ENCODE measurements around the gene TMEM132C.

- TF ChIP-seq EP300 (IDR thresholded peaks at IDR 0.05; ENCODE audit: low read depth in 2 of 2, low read length in 2 of 2) = no peak
- TF ChIP-seq EP300 (CRISPR knock-in tag; IDR thresholded peaks at IDR 0.05; ENCODE audit: borderline replicate concordance) = no peak
- TF ChIP-seq SP140L (CRISPR knock-in tag; IDR thresholded peaks at IDR 0.05; ENCODE audit: borderline replicate concordance) = no peak
- no peak for TF ChIP-seq RNF2 (conservative IDR thresholded peaks at IDR 0.05; ENCODE audit: low read depth)
- no peak for TF ChIP-seq SIN3A (IDR thresholded peaks at IDR 0.05; ENCODE audit: borderline replicate concordance, low read depth, low read length)
- TF ChIP-seq ZNF788 (CRISPR knock-in tag; IDR thresholded peaks at IDR 0.05; ENCODE audit: borderline replicate concordance) = no peak
- TF ChIP-seq SETDB1 (CRISPR knock-in tag; IDR thresholded peaks at IDR 0.05; ENCODE audit: borderline replicate concordance) = no peak
- no peak for TF ChIP-seq DPF2 (CRISPR knock-in tag; IDR thresholded peaks at IDR 0.05; ENCODE audit: borderline replicate concordance, low read depth)
- no peak for TF ChIP-seq POLR2AphosphoS5 (IDR thresholded peaks at IDR 0.05; ENCODE audit: low read depth, low read length)
- no peak for TF ChIP-seq ZMYM2 (CRISPR knock-in tag; IDR thresholded peaks at IDR 0.05)
- TF ChIP-seq CREB3 (CRISPR knock-in tag; IDR thresholded peaks at IDR 0.05) = no peak
- TF ChIP-seq MED13 (CRISPR knock-in tag; IDR thresholded peaks at IDR 0.05) = no peak
- TF ChIP-seq SMAD3 (CRISPR knock-in tag; IDR thresholded peaks at IDR 0.05) = no peak
Observed at GRCh38 chr12:128667193-128667592, 400.2 kb downstream of the TMEM132C start.
